T47D (cell line): ENCODE data around the gene MGAM2.

Experiments used
- DNase-seq, 2 experiments: peaks; one replicate each; pipeline versions ENCODE4 v3.0.0 to v3.0.0-alpha.2; 2011 to 2012; ENCODE audit warnings: low read depth in 1 of 2, low spot score in 1 of 2
- JUND ChIP-seq: IDR thresholded peaks from 2 replicates; pipeline ENCODE4 v1.6.1; 2012; ENCODE audit warnings: low read depth
- in situ Hi-C: cut with HindIII; loops from 2 replicates; pipeline ENCODE4 v1.10.0; 2016; ENCODE audit warnings: low sequenced_read_pairs, low pct_unique_long_range_greater_than_20kb

The MGAM2 gene

GRCh38 chr7:142104550-142105527, 6.7 kb upstream of the MGAM2 start:
- in situ Hi-C loops = no loop called here
- TF ChIP-seq JUND = no peak

GRCh38 chr7:142108728-142109505, 2.6 kb upstream of the MGAM2 start:
- in situ Hi-C loops = no loop called here
- no peak for TF ChIP-seq JUND
- DNase-seq = no peak

More at GRCh38 chr7:142104550-142105527, 6.7 kb upstream of the MGAM2 start:
- peak in 1 of 2 experiments; percentile 78 for DNase-seq

- TF ChIP-seq JUND = no peak
- in situ Hi-C loops = no loop called here
- no peak for DNase-seq
Measured at GRCh38 chr7:142110098-142110497, 1.4 kb upstream of the MGAM2 start.

GRCh38 chr7:142110638-142111037, 880 bp upstream of the MGAM2 start:
- in situ Hi-C loops = no loop called here
- no peak for TF ChIP-seq JUND
- DNase-seq = no peak

GRCh38 chr7:142112086-142112485, 568 bp downstream of the MGAM2 start:
- in situ Hi-C loops = no loop called here

GRCh38 chr7:142114207-142114606, 2.7 kb downstream of the MGAM2 start:
- no peak for DNase-seq
- no peak for TF ChIP-seq JUND
- in situ Hi-C loops = no loop called here

More at GRCh38 chr7:142112086-142112485, 568 bp downstream of the MGAM2 start:
- no peak for TF ChIP-seq JUND
- no peak for DNase-seq

GRCh38 chr7:142120524-142120923, 9.0 kb downstream of the MGAM2 start:
- in situ Hi-C loops = no loop called here
- TF ChIP-seq JUND = no peak
- DNase-seq = no peak

GRCh38 chr7:142123184-142123583, 11.7 kb downstream of the MGAM2 start:
- in situ Hi-C loops = no loop called here
- no peak for DNase-seq
- TF ChIP-seq JUND = no peak

- in situ Hi-C loops = no loop called here
- no peak for DNase-seq
- no peak for TF ChIP-seq JUND
Measured at GRCh38 chr7:142125256-142125955, 13.9 kb downstream of the MGAM2 start.

- no peak for DNase-seq
- in situ Hi-C loops = no loop called here
- TF ChIP-seq JUND = no peak
Measured at GRCh38 chr7:142130267-142130666, 18.7 kb downstream of the MGAM2 start.

GRCh38 chr7:142131439-142132185, 20.1 kb downstream of the MGAM2 start:
- in situ Hi-C loops = no loop called here
- TF ChIP-seq JUND = no peak
- no peak for DNase-seq

GRCh38 chr7:142133731-142134148, 22.2 kb downstream of the MGAM2 start:
- no peak for DNase-seq
- no peak for TF ChIP-seq JUND
- in situ Hi-C loops = no loop called here
